Activated CD8-positive, alpha-beta memory T cell treated with anti-CD3 and anti-CD28 coated beads, Interleukin-2, amount 50 U/mL, for 4 hours (primary cell): Measurements from ENCODE around the gene SSX7.
"Not testable (repeated sequence)": the region's sequence is repeated elsewhere in the genome, so short reads cannot be mapped to it uniquely, and the experiment has no call there.

ENCODE experiments used
- DNase-seq: peaks from one replicate; pipeline ENCODE4 v3.0.0-alpha.2; 2020

SSX7 gene, protein sequence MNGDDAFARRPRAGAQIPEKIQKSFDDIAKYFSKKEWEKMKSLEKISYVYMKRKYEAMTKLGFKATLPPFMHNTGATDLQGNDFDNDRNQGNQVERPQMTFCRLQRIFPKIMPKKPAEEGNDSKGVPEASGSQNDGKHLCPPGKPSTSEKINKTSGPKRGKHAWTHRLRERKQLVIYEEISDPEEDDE

DNA sequence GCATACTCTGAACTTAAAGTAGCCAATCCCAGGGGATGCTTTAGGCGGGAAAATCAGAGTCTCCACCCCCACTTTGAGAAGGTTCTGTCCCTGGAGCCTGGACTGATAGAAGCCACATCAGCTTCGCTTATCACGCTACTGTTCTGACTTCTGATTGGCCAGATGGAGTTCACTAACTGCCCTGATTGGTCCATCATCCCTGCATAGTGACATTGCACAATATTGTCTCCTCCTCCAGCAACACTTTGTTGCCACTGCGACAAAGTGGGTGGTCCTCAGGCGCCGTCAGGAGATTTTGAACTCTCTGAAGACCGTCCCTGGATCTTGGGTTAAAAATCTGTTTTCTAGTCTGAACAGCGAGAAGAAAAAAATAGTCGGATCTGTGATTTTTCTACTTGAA is at the start of gene SSX7:
TSS of gene SSX7 (minus strand) at position 101 of the 400 bp plus-strand sequence. CDS start 1,428 bp downstream, outside the sequence.
- not testable (repeated sequence) for DNase-seq

DNA sequence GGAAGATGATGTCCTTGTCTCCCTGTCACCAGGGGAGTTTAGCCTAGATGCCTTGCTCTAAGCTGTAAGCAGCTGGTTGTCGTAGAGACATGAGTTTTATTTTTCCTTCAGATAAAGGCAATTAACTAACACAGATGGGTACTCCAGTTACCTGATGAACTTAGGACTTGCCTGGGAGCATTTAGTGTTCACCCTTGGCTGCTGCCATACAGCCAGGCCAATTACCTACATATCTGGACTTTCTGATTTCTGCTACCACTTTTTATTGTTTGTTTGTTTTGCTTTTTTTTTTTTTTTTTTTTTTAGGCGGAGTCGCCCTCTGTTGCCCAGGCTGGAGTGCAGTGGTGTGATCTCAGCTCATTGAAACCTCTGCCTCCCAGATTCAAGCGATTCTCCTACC is 37.3 kb upstream of the SSX7 start:
- not testable (repeated sequence) for DNase-seq

DNA sequence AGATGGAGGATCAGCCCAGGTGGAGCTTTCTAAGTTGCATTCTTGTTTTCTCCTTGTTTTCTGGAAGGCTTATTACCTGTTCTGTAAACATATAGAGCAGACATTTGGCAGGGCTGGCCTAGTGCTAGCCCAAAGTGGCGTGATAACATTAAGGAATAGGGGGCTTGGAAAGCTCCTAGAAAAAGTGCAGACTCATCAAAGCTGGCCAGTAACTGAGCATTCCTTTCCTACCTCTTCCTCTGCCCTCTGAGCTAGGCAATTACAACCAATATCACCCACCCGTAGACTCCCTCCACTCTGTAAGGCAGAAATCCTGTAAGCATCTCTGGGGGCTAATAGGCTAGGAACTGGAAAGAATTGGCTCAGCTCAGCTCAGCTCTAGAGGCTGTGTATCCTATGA is 7.5 kb upstream of the SSX7 start:
- DNase-seq: not testable (repeated sequence)

DNA sequence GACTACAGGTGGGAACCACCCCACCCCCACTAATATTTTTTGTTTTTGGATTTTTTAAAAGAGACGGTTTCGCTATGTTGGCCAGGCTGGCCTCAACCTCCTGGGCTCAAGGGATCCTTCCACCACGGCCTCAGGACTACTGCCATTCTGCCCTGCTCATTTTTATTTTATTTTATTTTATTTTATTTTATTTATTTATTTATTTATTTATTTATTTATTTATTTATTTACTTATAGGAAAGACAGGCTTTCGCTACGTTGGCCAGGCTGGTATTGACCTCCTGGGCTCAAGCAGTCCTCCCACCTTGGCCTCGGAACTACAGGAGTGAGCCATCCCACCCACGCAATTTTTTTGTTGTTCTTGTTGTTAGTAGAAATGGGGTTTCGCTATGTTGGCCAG is 775 bp upstream of the SSX7 start:
- DNase-seq: not testable (repeated sequence)

DNA sequence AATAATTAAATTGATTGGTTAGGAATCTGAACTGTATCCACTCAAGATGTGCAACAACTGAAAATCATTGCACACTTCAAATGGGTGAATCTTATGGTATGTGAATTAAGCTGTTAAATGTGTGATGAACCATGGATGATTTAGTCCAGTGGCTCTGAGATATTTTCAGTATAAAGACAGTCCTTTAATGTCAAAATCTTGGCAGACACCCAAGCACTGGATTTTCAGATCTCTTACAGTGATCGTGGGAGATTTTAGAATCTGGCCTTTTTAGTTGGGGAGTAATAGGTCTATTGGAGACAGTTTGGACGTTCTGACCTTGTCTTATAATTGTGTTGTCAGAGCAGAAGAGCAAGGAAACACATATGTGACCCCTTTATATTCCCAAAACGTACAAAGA is 4.0 kb downstream of the SSX7 start:
- not testable (repeated sequence) for DNase-seq

DNA sequence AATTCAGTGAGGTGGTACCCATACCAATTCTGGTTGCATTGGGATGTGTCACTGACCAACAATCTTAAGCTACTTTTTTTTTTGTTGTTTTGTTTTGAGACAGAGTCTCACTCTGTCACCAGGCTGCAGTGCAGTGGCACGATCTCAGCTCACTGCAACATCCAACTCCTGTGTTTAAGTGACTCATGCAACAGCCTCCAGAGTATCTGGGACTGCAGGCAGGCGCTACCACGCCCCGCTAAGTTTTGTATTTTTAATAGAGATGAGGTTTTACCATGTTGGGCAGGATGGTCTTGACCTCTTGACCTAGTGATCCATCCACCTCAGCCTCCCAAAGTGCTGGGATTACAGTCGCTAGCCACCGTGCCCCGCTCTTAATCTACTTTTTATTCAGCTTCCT is 5.7 kb downstream of the SSX7 start:
- not testable (repeated sequence) for DNase-seq

DNA sequence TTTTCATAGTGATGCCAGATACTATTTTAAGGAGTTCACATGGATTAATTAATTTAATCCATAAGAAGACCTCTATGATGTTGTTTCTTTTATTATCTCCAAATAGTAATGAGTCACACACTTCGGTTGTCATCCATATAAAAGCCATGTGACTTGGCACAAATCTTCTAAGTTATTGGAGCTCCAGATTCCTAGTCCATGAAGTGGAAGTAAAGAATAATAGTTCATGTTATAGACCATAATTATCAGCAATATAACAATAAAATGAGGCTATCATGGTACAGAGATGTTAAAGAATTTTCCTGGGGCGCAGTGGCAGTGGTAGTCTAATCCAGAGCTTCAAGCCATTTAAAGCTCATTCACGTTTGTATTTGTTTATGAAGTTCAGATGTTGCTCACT is 26.2 kb downstream of the SSX7 start:
- DNase-seq: not testable (repeated sequence)

DNA sequence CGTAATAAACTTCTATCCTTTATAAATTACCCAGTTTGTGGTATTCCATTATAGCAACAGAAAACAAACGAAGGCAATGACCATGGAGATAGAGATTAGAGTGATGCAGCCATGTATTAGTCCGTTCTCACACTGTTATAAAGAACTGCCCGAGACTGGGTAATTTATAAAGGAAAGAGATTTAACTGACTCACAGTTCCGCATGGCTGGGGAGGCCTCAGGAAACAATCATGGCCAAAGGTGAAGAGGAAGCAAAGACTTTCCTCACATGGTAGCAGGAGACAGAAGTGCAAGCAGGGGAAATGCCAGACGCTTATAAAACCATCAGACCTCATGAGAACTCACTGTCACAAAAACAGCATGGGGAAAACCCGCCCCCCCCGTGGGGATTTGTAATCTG is 34.0 kb downstream of the SSX7 start:
- DNase-seq: not testable (repeated sequence)

DNA sequence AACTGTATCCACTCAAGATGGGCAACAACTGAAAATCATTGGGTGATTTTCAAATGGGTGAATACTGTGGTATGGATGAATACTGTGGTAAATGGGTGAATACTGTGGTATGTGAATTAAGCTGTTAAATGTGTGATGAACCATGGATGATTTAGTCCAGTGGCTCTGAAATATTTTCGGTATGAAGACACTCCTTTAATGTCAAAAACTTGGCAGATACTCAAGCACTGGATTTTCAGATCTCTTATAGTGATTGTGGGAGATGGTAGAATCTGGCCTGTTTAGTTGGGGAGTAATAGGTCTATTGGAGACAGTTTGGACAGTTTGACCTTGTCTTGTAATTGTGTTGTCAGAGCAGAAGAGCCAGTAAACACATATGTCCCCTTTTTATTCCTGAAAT is 45.7 kb downstream of the SSX7 start:
- DNase-seq: no peak

DNA sequence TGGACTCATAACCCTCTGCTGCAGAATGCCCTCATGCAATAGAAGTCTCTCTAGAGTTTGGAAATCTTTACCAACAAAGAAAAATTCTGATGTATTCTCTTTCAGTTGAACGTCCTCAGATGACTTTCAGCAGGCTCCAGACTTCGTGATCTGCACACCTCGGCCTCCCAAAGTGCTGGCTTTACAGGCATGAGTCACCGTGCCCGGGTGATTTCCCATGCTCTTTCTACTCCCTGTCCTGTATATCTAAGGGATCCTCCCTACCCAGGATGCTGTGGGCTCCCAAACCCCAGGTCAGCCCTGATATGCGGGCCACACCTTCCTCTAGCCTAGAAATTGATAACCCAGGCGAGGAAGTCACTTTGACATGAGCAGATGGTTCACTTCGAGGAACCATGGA is 51.5 kb downstream of the SSX7 start:
- DNase-seq: not testable (repeated sequence)

DNA sequence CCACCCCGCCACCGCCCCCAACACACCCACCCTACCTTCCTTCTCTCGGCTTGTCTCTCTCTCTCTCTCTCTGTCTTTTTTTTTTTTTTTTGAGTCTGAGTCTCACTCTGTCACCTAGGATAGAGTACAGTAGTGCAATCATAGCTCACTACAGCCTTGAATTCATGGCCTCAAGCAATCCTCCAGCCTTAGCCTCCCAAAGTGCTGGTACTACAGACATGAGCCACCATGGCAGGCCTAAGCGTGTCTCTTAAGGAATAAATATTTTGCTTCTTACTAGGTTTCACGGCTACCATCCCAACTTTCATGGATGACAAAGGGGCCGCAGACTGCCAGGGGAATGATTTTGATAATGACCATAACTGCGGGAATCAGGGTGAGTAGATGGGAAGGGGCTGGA is 55.8 kb downstream of the SSX7 start:
- DNase-seq: no peak

DNA sequence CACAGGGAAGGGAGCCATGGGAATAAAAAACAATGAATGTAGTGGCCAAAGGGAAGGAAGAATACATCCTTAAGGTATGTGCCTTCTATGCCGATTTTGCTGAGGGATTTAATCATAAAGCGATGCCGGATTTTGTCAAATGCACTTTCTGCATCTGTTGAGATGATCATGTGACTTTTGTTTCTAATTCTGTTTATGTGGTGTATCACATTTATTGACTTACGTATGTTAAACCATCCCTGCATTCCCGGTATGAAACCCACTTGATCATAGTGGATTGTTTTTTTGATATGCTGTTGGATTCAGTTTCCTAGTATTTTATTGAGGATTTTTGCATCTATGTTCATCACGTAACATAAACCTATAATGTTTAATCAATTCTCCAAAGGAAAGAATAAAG is 60.0 kb downstream of the SSX7 start:
- DNase-seq: no peak
